Endometrial microvascular endothelial cells (primary cell): ENCODE results near the gene AHRR. TPM values are rescaled to one million over a fixed set of nuclear protein-coding genes. Genes with fewer than 3 reads are reported as not detected.
"Not testable (repeated sequence)": the region's sequence is repeated elsewhere in the genome, so short reads cannot be mapped to it uniquely, and the experiment has no call there.

Source experiments
- in situ Hi-C: cut with HindIII; loops from 2 replicates; pipeline ENCODE4 v1.10.0; 2017; ENCODE audit warnings: low sequenced_read_pairs, low pct_unique_long_range_greater_than_20kb; ENCODE audit errors: inconsistent ontology term
- total RNA-seq: library from RNA; depleted of rRNA; stranded (reverse); fragments of >200 nt; gene quantifications from one replicate; pipeline ENCODE4 v1.2.3, GENCODE V29; 2015; ENCODE audit errors: inconsistent ontology term

Gene AHRR
- total RNA-seq, 1 donor from 2014 or later, result 9.8 TPM

DNA sequence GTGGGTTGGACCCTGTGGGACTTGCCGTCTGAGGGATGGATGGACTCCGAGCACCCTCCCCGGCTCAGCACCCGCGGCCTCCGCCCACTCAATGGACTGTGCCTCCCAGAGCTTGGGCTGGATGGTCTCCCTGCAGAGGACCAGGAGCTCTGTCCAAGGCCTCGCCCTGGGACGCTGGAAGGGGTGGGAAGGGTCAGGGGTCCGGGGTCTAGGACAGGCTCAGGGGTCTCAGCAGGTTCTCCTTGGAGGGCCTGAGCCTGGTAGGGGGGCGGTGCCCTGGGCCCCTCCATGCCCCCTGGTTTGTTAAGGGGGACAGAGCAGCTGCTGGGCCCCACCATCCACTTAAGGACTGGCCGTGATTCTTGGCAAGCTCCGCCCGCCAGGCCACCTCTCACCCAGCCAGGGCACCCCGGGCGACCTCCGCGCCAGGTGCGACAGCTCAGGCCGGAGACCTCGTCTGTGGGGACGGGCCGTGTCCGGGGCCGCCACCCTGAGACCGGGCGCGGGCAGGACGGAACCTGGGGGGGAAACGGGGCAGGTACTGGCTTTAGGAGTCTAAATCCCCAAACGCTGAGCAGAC is 150.7 kb downstream of the AHRR start:
- in situ Hi-C loops, result no loop called here

DNA sequence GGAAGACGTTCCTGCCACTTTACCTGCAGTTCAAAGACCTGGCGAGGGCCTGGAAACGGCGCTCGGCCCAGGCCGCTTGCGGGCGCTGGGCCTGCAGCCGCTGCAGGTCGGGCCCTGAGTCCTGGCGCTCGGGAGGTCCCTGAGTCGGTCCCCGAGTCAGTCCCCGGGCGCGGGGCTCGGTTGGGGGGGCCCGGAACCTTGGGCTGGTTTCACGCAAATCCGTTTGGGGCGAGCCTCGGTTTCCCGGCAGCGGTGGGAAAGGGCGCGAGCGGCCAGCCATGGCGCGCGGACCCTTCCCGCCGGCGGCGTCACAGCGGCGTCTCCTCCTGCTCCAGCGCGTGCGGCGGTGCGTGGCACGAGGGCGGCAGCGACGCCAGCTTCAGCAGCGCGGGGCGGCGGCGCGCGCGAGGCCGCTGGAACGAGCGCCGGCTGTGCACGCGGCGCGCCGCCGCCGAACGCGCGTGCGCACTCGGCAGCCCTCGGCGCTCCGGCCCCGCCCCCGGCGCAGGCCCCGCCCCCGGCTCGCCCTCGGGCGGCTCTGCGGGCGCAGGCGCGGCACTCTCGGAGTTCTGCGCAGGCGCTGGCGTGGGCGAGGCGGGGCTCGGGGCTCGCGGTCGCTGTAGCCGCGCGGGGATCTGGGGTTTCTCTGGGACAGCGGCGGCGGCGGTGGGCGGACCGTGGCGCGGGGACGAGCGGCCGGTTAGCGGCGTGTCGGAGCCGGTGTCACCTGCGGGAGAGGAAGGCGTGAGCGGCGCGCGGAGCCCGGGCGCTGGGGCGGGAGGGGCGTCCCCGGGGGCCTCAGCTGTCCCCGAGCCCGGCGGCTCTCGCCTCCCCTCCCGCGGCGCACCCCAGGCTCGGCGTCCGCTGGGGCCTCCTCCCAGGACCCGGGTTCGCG is 151.4 kb downstream of the AHRR start:
- in situ Hi-C loops, result no loop called here

DNA sequence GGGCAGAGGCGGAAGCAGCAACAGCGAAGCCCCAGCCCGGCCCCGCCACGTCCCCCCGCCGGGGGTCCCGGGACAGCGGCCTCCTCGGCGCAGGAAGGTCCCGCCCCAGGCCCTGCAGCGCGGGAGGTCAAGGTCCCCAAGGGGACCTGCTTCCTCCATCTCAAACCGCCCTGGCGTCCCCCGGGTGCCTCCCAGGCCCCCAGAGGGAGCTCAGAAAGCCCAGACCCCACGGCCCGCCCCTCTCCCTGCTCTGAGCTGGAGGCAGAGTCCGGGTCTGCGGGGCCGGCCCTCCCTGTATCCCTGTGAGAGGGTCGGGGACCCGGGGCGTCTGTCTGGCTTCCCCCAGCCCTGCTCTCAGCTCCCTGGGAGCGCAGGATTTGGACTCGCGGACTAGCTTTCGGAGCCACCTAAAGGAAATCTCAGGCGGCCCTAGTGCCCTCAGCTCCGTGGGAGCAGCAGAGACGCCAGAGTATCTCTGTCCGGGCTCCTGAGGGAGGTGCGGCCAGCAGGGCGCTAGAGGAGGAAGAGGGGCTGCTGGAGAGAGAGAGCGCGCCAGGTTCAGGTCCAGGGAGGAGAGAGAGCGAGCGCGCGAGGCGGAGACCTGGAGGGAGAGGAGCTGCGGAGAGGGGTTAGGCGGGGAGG is 152.2 kb downstream of the AHRR start:
- in situ Hi-C loops, result no loop called here

DNA sequence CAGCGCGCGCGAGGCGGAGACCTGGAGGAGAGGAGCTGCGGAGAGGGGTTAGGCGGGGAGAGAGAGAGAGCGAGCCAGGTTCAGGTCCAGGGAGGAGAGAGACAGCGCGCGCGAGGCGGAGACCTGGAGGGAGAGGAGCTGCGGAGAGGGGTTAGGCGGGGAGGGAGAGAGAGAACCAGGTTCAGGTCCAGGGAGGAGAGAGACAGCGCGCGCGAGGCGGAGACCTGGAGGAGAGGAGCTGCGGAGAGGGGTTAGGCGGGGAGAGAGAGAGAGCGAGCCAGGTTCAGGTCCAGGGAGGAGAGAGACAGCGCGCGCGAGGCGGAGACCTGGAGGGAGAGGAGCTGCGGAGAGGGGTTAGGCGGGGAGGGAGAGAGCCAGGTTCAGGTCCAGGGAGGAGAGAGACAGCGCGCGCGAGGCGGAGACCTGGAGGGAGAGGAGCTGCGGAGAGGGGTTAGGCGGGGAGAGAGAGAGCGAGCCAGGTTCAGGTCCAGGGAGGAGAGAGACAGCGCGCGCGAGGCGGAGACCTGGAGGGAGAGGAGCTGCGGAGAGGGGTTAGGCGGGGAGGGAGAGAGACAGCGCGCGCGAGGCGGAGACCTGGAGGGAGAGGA is 152.8 kb downstream of the AHRR start:
- in situ Hi-C loops, result not testable (repeated sequence)

DNA sequence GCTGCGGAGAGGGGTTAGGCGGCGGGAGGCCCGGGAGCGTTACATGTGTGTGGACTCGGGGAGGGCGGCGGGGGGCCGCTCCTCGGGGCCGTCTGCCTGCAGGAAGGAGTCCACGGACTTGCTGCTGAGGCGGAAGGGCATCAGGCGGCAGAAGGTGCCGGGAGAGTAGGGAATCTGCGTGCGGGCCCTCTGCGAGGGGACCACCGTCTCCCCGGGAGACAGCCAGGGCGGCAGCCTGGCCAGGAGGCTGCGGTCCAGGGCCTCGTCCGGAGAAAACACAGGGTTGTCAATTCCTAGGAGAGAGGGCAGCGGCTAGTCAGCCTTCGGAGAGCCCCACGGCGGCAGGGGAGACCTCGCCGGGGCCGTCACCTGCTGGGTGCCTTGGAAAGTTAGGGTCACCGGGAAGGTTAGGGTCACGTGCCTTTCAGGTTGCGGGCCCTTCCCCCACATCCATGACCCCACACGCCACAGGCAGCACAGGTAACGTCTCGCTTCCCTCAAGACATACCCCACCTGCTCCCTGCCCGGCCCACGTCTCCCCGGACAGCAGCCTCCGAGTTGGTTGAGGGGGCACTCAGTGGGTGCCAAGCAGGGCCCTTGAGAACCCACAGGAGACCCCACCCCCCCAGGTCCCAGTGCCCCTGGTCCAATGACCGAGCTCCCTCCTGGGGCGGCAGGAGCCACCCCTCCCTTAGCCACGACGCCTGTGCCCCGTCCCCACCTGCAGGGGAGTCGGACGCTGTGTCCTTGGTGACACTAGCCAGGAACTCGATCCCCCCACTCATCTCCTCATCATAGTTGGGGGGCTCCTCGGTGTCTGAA is 153.5 kb downstream of the AHRR start:
- in situ Hi-C loops, result no loop called here

DNA sequence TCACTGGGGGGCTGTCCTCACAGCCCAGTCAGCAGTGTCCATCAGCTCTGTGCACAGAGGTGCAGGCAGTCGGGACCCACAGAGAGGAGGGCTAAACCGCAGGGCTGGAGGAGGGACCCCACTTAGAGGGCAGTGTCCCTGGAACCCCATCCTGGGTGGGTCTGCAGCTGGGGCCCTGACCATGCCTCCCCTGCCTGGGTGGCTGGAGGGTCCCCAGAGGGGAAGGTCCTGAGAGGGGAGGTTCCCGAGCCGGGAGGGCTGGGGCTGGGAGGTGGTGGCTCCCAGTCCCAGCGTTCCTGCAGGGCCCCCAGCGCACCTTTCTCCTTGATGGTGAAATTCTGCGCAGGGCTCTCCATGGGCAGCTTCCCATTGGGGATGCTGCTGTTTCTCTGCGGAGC is 154.2 kb downstream of the AHRR start:
- in situ Hi-C loops, result no loop called here

DNA sequence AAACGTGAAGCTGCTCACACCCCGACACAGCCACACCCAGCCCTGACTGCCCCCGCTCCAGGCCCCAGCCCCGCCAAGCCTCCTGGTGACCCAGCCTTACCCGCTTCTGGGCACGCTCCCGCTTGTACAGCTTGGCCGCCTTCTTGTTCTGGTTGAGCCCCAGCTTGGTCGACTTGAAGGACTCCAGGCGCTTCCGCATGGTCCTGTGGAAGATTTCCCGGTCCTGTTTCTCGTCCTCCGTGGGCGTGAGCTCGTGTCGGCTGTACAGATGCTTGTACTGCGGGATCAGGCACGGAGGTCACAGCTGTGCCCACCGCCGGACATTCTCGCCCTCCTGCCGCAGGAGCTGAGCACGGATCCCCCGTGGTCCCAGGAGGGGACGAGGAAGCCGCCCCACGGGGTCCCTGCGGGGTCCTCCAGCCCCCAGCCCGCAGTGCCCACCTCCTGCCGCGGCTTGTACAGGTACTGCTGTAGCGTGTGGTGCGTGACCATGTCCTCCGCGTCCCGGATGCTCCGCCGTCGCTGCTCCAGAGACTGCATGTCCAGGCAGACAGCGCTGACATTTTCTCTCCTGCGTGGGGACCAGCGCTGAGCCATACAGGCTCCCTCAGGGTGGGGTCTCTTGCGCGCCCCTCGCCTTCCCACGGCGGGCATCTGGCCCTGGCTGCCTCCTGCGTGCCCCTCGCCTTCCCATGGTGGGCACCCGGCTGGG is 154.7 kb downstream of the AHRR start:
- in situ Hi-C loops, result no loop called here

DNA sequence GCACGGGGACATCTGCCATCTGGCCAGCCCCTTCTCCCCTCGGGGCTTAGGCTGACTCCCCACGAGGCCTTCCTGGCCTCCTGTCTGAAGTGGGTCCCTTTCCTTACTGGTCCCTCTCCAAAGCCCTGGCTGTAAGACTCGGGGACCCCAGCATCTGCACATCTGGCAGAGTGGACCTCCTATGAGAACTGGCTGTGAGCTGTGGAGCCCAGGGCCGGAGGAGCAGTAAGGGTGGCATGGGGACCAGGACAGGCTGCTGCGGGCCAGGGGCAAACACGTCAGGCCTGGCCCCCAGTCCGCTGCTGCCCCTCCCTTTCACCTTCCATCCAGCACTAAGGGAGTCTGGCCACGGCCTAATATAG is 155.3 kb downstream of the AHRR start:
- in situ Hi-C loops, result no loop called here

DNA sequence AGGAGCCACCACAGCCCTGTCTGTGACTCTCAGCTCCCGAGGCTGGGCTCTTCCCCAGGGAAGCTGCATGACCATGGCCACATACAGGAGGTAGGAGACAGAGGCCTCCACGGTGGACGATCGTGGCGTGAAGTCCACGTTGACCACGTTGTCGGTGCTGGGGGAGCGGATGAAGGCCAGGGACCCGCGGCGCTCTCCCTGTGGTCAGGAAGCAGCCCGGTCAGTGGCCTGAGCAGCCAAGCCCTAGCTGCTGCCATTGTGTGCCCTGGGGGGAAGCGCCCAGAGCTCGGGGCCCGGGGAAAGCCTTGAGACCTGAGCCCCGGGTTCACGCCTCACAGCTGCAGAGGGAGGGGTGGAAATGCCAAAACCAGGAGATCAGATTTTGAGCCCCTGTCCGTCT is 155.7 kb downstream of the AHRR start:
- in situ Hi-C loops, result no loop called here

DNA sequence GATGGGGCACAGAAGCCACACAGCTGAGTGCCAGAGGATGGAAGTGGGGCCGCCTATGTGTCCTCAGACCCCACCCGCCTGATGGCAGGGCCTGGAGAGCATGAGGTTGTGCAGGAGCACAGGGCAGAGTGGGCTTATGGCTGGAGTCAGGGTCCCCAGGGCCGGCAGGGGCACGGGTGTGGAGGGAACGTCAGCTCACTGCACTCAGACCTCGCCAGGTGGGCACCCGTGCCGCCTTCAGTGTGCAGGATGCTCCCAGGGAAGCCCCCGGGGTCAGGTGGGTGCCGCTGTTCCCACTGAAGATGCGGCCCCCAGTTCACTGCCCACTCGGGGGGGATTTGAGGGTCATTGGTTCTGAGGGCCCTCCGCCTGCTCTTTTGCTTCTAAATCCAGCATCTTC is 156.4 kb downstream of the AHRR start:
- in situ Hi-C loops, result no loop called here

DNA sequence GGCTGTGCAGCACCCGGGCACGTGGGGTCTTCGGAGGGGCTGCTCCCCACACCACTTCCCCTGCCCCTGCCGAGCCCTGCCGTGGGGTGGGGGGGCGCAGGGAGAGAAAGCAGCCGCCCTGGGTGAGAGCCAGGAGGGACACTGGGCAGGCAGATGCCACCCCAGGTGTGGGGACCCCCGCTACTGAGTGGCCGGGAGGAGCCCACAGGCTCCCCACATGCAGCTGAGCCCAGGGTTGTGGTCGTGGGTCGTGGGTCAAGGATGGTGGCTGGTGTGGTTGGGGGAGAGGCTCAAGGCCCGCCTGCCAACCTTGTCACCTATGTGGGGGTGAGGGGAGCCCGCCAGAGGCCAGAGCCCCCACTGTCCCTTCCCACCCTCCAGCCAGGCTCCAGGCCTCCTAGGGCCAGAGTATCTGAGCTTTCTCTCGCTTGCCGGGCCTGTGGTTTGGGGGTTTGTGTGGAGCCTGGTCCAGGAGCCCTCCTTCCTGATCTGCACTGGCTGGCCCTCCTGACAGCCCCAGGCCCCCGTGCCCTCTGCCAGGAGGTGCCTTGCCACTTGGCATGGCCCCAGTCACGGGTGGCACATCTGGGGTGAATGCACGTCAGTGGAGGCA is 157.0 kb downstream of the AHRR start:
- in situ Hi-C loops, result no loop called here

DNA sequence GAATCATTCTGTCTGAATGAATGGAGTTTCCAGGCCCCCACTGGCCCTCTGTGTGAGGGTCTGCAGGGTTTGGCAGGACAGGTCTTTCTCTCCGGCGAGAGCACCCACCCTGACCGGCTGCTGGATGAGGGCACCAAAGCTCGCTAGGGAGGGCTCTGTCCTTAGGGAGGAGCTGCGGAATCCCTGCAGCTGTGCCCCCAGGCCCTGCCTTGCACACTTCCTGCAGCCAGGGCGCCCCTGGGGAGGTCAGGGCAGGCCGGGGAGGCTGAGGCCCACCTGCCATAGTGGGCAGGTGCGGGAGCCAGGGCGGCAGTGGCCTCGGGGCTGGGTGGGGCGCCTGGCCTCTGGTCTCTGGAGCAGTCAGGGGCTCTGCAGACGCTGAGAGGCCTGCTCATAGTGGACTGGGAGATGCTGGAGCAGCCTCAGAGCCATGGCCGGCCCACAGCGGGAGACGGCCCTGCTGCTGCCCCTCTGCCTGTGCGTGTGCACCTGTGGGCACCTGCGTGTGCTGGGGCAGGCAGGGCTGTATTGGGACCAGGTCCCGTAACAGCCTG is 157.5 kb downstream of the AHRR start:
- in situ Hi-C loops, result no loop called here

DNA sequence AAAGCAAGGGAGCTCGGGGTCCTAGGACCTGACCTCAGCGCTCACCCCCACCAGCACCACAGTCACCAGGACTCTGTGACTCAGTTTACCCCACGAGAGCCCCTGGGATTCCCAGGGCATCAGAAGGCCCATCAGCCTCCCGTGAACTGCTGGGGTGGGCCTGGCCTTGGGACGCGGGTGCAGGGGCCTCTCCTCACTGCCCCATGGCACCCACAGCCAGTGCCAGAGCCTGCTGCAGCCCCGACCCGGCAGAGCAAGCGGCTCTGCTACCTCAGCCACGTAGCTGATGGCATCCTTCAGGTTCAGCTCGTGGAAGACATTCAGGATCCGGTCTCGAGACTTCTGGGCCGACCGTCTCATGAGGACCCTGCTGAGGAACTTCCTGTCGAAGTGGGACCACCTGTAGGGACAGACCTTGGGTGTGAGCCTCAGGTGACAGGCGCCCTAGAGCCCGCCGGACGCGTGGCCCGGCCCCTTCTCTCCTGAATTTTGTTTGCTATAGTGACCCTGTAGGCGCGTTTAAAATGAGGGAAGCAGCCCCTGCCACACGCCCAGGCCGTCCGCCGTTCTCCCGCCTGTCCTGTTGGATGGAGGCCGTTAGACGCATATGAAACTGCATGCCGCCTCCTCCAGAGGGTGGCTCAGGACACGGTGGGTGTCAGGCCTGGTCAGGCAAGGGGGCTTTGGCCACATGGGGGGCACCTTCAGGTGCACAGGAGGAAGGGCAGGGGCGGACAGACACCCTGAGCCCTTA is 158.2 kb downstream of the AHRR start:
- in situ Hi-C loops, result no loop called here

DNA sequence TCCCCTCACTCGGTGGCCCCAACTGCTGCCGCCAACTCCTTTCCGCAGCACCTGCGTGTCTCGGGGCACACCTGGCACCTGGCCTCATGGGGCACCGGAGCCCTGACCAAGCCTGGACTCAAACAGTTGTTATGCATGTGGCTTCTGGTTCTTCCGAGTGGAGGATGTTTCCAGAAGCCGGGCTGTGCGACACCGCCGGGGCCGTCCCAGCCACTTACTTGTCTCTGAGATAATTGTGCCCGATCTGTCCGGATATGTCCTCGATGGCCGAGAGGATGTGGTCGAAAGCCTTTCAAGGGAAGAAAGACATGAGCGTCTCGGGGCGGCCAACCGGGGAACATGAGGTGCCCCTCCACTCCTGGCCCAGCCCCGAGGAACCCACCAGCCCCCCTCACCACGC is 159.8 kb downstream of the AHRR start:
- in situ Hi-C loops, result no loop called here

DNA sequence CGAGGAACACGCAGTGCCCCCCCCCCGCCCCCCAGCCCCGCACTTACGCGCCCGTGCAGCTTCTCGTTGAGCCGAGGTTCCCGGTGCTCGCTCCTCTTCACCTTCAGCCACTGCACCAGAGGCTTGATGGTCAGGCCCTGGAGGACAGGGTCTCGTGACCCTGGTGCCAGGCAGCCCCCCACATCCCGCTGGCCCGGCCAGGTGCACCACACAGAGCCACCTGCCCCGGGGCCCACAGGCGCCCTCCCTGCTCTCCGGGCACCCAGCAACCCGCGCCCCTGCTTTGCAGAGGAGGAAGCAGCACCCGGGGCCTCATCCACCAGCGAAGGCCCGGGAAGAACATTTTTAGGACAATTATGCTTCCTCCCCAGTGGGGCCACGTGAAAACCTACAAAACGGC is 160.5 kb downstream of the AHRR start:
- in situ Hi-C loops, result no loop called here

DNA sequence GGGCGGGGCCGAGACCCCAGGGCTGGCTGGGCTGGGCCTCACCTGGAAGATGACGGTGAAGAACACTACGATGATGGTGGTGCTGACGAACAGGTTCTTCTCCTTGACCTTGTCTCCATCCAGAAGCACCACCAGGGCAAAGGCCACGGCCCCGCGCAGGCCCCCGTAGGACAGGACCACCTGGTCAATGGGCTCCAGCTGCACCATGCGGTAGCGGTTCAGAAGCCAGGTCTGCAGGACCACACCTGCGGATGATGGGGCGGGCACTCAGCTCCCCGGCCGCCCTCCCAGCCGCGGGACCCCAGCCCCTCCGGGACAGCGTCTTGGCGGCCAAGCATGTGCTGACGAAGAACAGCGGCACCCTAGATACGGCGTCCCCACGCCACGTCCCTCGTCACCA is 161.0 kb downstream of the AHRR start:
- in situ Hi-C loops, result no loop called here

DNA sequence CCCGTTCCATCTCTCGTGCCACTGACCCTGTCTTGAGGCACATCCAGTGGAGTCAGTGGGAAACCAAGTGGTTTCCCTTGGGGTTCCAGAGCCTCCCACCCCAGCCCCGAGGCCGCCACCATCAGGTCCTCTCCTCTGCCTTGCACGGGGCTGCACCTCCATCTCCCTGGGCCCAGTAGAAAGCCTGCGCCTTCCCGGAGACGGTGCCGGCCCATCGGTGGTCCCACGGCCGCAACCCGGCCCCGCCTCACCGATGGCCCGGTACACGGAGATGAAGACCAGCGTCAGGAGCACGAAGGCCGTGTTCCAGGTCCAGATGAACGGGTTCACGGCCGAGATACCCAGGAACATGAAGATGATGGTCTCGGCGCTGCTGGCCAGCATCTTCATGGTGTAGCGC is 161.5 kb downstream of the AHRR start:
- in situ Hi-C loops, result no loop called here
